GM21367 (cell line): ENCODE measurements around the gene CELA3B.
"Not testable (repeated sequence)": the region's sequence is repeated elsewhere in the genome, so short reads cannot be mapped to it uniquely, and the experiment has no call there.

Experiments
- ATAC-seq: cut with Tn5 transposase; IDR thresholded peaks from one replicate; pipeline ENCODE4 v1.9.1; 2021; ENCODE audit not compliant: unreplicated experiment

The CELA3B gene

DNA sequence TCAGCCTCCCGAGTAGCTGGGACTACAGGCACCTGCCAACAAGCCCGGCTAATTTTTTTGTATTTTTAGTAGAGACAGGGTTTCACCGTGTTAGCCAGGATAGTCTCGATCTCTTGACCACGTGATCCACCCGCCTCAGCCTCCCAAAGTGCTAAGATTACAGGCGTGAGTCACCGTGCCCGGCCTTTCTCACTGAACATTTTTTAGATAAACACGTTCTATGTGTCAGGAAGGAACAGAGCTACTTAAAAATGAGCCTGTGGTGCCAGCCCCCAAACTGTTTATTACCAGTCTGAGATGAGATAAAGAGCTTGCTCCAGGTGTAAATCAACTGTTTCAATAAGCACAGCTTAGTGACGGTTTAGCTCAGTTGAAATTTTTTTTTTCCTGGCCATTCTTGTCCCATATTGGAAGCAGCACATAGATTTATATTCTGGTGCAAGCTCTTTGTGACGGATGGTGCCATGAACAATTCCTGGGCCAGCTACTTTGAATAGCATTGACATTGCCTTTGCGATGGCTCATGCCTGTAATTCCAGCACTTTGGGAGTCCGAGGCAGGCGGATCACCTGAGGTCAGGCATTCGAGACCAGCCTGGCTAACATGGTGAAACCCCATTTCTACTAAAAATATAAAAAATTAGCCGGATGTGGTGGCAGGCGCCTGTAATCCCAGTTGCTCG, 33.7 kb upstream of the CELA3B start:
- not testable (repeated sequence) for ATAC-seq

DNA sequence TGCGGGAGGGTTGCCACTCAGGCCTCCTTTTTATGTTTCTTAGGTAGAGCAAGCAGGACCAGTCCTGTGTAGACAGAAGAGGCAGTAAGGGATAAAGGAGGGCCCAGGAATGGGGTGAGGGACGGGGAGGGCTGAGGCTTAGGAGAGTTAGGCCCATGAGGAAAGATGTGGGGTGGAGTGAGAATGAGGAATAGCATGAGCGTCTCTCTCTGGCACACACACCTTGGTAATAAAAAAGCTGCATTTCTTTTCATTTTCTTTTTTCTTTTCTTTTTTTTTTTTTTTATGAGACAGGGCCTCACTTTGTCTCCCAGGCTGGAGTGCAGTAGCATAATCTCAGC, 32.1 kb upstream of the CELA3B start:
- no peak for ATAC-seq

DNA sequence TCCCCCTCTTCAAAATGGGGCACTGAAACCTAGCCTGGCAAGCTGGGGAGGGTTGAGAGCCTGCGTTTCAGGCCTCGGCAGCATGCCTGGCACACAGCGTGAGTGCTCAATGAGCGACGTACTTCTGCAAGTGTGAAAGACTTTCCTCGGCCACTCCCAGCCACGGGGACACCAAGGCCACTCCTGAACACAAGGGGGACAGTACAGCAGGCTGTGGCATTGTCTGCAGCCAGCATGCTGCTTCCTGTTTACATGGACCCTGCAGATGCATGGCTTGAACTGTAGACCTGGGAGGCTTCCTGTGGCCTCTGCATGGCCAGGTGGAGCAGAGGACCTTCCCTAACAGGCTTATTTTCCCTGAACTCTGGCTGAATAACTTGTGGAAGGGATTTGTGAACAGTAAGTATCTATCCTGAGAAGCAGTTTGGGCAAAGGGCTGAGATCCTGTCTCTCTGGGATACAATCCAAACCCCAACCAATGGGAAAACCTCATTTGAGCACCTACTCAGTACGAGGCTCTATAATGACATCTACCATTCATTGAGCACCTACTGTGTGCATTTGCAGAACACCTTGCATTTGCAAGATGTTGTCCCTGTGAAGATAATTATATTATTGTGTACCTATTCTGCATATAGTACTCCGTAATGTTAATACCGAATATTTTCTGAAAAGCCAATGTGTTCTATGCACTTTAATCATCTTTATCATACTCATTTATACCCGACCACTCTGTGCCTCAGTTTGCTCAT, 29.8 kb upstream of the CELA3B start:
- no peak for ATAC-seq

DNA sequence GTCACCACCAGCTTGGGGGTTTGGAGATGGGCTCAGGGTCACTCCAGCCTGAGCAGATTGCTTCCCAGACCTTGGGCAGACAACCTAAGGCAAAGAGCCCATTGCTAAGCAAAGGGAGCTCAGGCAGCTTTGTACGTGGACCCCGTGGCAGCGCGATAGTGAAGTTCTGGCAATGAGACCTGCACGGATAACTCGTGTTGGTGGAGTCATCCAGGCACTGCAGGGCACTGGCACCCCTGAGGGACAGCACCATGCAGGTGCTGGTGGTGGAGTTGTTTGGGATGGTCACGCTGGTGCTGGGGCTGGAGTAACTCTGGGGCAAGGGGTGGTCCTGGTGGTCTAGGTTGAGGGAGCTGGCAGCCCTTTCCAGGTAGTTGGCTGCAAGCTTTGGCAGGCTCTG, 26.1 kb upstream of the CELA3B start:
- ATAC-seq, result no peak

DNA sequence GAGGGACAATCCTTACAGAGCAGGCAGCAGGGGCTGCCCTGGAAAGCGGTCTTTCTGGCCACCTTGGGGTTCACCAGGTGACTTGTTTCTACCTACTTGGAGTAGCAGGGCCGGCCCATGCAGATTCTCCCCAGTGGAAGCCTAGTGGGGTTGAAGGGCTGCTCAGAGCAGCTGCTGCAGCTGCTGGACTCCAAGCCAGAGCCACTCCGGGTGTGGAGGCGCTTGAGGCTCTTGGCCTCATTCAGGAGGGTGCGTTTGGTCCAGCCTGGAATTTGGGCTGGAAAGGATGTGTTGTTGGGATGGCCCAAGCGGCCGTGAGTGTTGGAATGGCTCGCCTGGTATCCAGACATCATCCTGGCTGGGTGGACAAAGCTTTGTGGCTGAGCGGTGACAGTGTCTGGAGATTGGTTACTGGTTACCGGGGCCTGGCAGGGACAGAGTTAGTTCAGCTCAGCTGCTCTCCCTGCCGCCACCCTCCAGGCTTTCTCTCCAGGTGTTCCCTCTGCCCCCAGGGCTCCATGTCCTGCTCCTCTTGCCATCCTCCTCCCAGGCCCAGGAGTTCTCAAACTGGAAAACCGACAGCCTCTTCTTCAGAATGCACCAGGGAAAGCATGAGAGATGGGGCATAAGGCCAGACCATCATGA, 25.5 kb upstream of the CELA3B start:
- no peak for ATAC-seq

DNA sequence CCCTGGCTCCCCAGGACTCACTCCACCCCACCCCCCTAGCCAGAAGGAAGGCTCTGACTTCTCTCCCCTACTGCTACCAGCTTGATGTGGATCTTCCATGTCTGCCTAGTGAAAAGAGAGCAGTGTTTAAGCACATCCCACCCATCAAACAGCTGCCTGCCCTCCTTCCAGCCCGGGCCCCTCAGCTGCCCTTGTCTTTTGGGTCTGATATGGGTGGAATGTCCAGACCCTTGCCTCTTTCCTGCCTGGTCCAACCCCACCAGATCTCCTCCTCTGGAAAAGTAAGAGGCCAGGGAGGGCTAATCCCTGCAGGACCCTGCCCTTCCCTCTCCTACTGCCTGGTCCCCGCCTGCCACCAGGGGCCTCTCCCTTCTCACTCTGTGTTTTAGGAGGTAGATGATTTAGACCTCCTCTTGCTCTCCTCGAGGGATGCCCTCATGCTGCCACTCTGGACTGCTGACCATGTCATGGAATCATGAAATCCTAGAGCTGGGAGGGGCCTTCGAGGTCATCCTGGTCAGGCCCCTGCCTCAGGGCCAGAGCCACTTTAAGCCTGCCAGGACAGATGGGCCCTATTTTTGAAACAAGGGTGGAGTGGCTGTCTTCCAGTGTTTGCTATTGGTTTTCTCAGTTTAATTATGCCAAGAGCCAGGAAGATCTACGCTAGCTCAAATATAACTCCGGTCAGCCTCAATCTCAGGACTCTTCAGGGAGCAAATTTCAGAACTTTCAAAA, 23.9 kb upstream of the CELA3B start:
- ATAC-seq, result no peak

DNA sequence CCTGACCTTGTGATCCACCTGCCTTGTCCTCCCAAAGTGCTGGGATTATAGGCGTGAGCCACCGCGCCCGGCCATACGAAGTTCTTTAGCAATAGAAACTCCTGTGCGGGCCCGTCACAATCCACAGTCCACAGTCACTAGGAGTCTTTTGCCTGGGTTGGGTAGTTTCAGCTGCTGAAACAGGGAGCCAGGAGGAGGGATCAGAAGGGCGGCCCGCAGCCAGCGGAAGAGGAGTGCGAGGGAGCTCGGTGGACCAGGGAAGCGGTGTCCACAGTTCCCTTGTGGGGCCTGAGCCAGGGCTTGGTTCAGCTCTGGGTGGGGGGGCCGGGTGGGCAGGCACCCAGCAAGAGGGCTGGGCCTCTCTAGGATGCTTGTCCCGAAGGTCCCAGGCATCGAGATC, 21.8 kb upstream of the CELA3B start:
- ATAC-seq, result no peak

DNA sequence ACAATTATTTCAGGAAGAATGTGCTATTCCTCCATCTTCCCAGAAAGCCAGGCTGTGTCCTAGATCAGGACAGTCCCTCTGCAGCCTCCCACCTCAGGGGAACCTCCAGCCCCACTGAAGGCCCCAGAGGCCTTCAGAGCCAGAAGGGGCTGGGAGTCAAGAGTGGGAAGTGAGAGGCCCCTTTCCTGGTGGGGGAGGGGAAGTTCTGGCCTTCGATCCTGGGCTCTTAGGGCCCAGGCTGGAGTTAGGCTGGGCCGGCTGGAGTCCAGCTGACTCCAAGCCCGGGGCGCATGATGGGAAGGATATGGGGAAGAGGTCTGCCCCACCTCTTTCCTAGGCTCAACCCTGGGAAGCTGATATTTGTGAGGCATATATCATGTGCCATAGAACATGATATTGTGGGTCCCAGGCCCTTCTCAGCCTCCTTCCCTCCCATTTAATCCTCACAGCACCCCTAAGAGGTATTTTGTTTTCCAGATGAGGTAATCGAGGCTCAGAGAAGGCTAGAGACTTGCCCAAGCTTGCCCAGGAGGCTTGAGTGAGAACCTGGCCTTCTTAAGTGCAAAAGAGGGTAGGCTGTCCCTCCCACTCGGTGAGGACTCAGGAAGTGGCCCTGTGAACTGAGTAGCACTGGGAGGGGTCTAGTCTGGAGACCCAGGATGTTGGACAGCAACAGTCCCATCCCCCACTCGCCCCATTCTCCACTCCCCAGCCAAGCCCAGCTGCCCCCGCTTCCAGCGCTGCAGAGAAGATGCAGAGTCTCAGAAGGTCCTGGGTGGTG, 21.1 kb upstream of the CELA3B start:
- ATAC-seq, result no peak

DNA sequence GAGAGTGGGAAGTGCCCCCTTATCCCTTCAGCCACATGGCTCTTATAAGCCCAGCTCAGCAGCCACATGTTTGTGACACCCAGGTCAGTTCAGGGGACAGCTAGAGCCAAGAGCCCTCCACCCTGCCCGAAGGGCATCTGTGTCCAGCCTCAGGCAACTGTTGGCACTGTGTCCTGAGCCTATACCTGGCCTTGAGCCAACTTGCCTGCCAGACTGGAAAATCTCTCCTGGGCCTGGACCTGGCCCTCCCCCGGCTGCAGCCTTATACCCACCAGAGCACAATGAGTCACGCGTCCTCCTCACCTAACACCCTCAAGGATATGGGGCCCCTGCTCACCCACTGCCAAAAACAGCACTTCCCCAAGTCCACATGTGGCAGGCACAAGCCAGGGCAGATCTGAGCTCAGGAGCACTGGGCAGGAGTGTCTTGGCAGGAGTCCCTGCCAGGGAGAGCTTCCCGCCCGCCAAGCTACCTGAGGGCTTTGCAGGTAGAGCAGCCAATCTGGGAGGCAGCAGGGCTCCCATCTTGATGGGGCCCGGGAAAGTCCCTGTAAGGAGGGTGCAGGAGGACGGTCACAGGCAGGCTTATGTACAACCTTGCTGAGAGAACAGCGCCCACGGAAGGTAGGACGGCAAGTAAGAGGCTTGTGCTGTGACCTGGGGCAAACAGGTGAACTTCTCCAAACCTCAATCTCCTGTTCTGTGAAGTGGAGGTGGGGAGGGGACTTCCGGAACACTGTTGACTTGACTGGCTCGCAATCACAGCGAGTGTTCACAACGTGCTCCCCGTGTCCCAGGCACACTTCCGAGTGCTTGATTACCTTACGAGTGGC, 19.9 kb upstream of the CELA3B start:
- no peak for ATAC-seq

DNA sequence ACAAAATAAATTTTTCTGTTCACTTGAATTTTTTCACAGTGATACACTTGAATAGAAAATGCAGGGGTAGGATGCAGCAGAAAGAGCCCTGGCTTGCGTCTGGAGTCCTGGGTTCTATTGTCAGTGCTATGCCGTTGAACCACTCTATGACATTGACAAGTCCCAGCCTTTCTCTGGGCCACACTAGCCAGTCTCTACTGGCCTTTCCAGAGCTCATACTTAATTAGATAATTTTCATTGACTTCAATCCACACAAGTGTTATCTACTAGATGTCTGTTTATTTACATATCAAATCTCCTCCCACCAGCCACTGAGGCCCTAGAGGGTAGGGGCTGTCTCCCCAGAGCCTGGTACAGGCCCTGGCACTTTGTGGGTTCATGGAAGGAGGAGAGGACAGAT, 15.5 kb upstream of the CELA3B start:
- no peak for ATAC-seq

DNA sequence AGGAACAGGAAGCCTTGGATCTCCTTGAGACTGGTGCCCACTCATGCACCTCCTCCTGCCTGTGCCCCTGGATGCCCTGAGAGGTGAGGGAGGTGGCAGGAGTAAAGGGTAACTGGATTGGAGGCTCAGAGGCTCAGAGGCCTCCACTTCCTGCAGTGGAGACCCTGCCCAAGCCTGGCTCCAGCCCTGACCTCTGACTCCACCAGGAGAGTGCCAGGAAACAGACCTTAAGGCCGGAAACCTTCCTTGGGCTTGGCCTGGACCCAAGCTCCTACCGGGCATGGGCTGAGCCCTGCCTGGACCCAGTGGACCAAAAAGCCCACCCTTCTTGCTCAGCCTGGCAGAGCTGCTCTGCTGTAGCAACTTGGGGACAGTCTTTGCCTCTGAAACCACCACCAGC, 15.0 kb upstream of the CELA3B start:
- ATAC-seq, result no peak

DNA sequence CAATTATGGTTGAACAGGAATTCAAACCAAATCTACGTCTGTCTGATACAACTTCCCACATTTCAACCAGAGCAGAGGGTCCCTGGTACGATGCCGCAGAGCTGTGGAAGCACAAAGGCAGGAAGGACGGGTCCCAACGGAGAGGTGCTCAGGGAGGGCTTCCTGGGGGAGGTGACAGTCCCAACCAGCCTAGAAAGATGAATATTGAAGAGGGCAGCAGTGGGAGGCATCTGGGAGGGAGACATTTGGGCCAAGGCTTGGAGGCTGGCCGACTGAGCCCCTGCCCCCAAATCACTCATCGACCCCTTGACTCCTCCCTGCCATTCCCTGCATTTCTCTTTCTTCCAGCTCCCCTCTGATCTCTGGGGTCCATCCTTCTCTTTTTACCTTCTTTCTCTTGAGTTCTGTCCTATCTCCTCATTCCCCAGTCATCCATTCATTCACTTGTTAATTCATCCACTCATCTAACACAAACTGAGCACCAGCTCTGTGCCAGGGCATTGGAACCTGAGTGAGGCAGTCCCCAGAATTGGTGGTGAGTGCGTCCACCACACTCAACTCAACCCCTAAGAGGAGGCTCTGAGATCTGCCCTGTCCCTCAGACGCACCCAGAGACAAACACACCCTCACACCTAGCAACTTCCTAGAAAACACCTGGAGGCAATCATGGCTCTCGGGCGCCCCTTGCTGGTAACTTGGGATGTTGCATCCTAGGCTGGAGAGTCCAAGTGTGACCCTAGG, 13.2 kb upstream of the CELA3B start:
- peak; percentile 68 for ATAC-seq

DNA sequence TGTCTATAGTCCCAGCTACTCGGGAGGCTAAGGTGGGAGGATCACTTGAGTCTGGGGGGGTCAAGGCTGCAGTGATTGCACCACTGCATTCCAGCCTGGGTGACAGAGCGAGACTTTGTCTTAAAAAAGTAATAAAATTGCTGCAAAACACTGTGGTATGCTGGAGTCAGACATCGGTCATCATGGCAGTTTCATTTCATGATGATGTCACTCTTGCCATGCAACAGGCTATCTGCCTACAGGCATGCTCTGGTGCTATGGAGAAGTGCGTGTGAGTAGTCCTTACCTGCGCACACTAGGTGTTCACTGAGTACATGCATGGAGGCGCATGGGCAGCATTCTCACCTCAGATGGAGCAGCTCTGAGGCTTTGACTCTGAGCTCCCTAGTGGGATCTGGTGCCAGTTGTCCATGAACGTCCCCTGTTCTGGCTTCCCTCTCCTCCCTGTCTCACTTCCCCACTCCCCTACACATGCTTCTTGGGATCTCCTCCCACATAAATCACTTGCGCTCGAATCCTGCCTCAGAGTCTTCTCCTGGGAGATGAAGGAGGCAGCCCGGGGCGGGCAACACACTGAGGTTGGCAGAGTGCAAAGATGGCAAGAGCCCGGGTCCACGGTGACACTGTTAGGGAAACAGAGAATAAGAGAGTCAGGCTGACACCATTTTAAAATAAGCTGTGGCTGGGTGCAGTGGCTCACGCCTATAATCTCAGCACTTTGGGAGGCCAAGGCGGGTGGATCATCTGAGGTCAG, 10.4 kb upstream of the CELA3B start:
- ATAC-seq, result no peak

DNA sequence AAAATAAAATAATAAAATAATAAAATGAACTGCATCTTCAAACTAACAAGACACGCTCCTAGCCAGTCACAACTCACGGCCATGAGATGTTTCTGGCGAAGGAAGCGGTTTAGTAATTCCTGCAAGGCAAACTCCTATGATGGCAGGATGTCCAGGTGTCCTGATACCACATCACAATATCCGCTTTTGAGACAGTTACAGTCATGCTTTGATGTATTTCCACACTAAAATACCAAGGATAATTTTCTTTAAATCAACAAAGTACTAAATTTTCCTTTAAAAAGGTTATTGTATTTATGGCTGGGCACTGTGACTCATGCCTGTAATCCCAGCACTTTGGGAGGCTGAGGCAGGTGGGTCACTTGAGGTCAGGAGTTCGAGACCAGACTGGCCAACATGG, 9.6 kb upstream of the CELA3B start:
- not testable (repeated sequence) for ATAC-seq

DNA sequence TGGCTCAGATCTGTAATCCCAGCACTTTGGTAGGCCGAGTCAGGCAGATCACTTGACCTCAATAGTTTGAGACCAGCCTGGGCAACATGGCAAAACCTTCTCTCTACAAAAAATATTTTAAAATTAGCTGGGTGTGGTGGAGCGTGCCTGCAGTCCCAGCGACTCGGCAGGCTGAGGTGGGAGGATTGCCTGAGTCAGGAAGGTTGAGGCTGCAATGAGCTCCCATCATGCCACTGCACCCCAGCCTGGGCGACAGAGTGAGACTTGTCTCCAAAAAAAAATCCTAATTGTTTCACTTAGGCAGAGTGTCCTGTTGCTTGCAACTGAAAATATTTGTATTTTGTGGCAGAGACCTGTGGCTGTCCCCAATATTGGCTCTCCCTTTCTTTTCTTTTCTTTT, 7.8 kb upstream of the CELA3B start:
- ATAC-seq, result not testable (repeated sequence)

DNA sequence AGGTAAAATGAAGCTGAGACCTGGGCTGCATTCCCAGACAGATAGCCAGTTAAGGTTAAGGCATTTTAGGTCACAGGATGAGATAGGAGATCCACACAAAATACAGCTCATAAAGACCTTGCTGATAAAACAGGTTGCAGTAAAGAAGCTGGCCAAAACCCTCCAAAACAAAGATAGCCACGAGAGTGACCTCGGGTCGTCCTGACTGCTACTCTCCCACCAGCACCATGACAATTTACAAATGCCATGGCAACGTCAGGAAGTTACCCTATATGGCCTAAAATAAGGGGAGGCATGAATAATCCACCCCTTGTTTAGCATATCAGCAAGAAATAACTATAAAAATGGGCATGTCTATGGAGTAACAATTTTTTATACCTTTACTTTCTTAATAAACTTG, 6.3 kb upstream of the CELA3B start:
- ATAC-seq, result not testable (repeated sequence)

DNA sequence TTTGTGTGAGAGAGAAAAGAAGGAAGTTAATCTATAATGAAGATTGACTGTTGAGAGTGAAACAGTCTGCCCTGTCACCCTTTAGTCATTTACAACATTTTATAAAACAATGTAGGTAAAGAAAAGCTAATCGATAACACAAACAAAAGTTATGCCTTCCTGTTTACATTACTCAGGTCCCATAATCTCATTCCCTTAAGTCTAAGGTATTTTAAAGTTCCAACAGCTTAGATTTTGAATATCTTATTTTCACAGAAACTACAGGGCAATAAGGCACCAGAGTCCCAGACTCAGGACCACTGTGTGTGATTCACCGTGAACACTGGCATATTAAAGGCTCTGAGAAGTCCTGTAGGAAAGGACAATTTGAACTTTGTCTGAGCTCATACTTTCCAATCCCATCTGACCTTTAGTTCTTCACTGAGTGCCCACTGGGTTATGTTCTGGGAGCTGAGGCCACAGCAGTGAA, 3.8 kb upstream of the CELA3B start:
- ATAC-seq, result not testable (repeated sequence)

DNA sequence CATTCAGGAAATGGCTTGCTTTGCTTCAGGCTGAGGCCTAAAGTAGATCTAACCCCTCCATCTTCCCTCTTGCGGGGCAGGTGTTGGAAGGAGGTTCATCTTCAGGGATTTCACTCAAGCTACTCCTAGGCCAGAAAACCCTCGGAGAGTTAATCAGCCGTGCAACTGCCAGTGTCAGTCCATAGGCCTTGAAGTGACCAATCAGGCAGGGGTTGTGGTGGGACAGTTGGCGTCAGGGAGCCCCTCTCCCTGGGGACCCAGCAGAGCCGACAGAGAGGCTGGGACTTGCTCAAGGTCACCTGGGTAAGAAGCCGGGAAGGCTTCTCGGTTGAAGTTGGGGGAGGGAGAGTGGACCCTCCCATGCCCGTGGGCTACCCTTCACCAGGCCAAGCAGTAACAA, 2.9 kb upstream of the CELA3B start:
- ATAC-seq, result not testable (repeated sequence)
